Esophagus squamous epithelium (tissue), 5 donors: ENCODE results near the gene VWA8. TPM values are rescaled to one million over a fixed set of nuclear protein-coding genes. Genes with fewer than 3 reads are reported as not detected.

ENCODE experiments used
- DNase-seq: peaks from one replicate; lab custom pipeline; 2025; lab: John Stamatoyannopoulos, UW
- H3K27ac ChIP-seq, 4 donors: fragments of 200-600 bp; sonication (generic); one replicate each; pipeline ENCODE4 v1.5.1; 2016 to 2019; ENCODE audit warnings: mild to moderate bottlenecking in 1 of 4
- H3K27me3 ChIP-seq, 4 donors: fragments of 200-600 bp; sonication (generic); 1 replicate in 3 of 4; 2 replicates in 1 of 4; pipeline versions ENCODE4 v1.5.1 to v1.6.0; 2017 to 2021; ENCODE audit warnings: antibody characterized with exemption in 1 of 4
- H3K36me3 ChIP-seq, 3 donors: fragments of 200-600 bp; sonication (generic); one replicate each; pipeline ENCODE4 v1.5.1; 2016 to 2019
- H3K4me1 ChIP-seq, 3 donors: fragments of 200-600 bp; sonication (generic); one replicate each; pipeline ENCODE4 v1.5.1; 2017 to 2019
- H3K4me3 ChIP-seq, 4 donors: fragments of 200-600 bp; sonication (generic); 1 replicate in 3 of 4; 2 replicates in 1 of 4; pipeline ENCODE4 v1.5.1; 2016 to 2019; ENCODE audit warnings: mild to moderate bottlenecking in 2 of 4, moderate library complexity in 1 of 4
- H3K9me3 ChIP-seq, 3 donors: fragments of 200-600 bp; sonication (generic); one replicate each; pipeline ENCODE4 v1.5.1; 2016 to 2019
- CTCF ChIP-seq, 6 experiments: fragments of 450-650 bp in 4 of 6; fragments of 200-600 bp in 2 of 6; sonication (generic) in 2 of 6; IDR thresholded peaks; one replicate each; pipeline ENCODE4 v1.5.1; 2016 to 2019; ENCODE audit warnings: antibody characterized with exemption in 6 of 6, mild to moderate bottlenecking in 4 of 6, moderate library complexity in 4 of 6
- POLR2A ChIP-seq, 4 donors: fragments of 450-650 bp; IDR thresholded peaks; one replicate each; pipeline ENCODE4 v1.6.1; 2017; ENCODE audit warnings: antibody characterized with exemption in 4 of 4, mild to moderate bottlenecking in 4 of 4, moderate library complexity in 3 of 4
- WGBS, 2 donors: methylation state at CpG; one replicate each; pipeline ENCODE4 v1.1.5; 2018; 5-methylcytosine and 5-hydroxymethylcytosine counted together
- intact Hi-C: fragments of 100-400 bp; cut with DNase I; formaldehyde crosslinking; loops from one replicate; pipeline ENCODE4 v1.15.0; 2022
- total RNA-seq, 4 donors: library from RNA; depleted of rRNA; stranded (reverse); fragments of >200 nt; gene quantifications; one replicate each; pipeline ENCODE4 v1.1.0, GENCODE V29; 2016
- donor health status: DM: yes; HTN: yes; CAD: no.

Gene VWA8
- 10 to 100 TPM; 10.5 to 23.7 (median 17.3) TPM for total RNA-seq

GRCh38 chr13:41960637-41961465 is at the start of gene VWA8:
VWA8 (minus strand) TSS chr13:41961109; CDS start chr13:41961015, 94 bp downstream.
- 0 to 2% methylated on average over 9 to 18 of the region's 83 CpGs for WGBS, 2 donors
- intact Hi-C loops, result loop anchor here (10.0 kb wide), 1 partner anchor 84 kb away; the partner anchor contains the start of gene DGKH
- H3K4me1 ChIP-seq, result peaks cover 0 to 52% (median 9%) of the 10 kb centered on the region in 3 donors
- DNase-seq, result no peak
- no peaks in the 10 kb centered on the region for H3K9me3 ChIP-seq
- H3K4me3 ChIP-seq, result peak within 1 kb of the TSS; percentile 73 to 91 (median 82)
- TF ChIP-seq CTCF (IDR thresholded peaks at IDR 0.05) (no peak), POLR2A (IDR thresholded peaks at IDR 0.05) (peak in 1 of 4 donors; percentile 20)
- H3K36me3 ChIP-seq, result no peaks in the 10 kb centered on the region
- H3K27ac ChIP-seq, result peak within 1 kb of the TSS; percentile 86 to 91 (median 90)
- no peaks in the 10 kb centered on the region for H3K27me3 ChIP-seq

- Histone ChIP-seq H3K4me3 (no peak overlapping the region), H3K36me3 (no peaks in the 10 kb centered on the region), H3K27ac (no peak overlapping the region), H3K9me3 (no peaks in the 10 kb centered on the region), H3K4me1 (peaks cover 0 to 12% (median 4%) of the 10 kb centered on the region in 3 donors), H3K27me3 (peaks cover 0 to 5% (median 0%) of the 10 kb centered on the region in 4 donors)
- 88 to 90% methylated on average over 4 of the region's 4 CpGs for WGBS, 2 donors
- DNase-seq, result no peak
- TF ChIP-seq POLR2A (IDR thresholded peaks at IDR 0.05), result no peak
- no peak for TF ChIP-seq CTCF (IDR thresholded peaks at IDR 0.05)
- intact Hi-C loops, result no loop called here
Measured at GRCh38 chr13:42009057-42009456, 48.1 kb upstream of the VWA8 start.

- no peak for DNase-seq
- H3K9me3 ChIP-seq, result no peaks in the 10 kb centered on the region
- peaks cover 0 to 5% (median 0%) of the 10 kb centered on the region in 4 donors for H3K27me3 ChIP-seq
- 64 to 76% methylated on average over 1 of the region's 1 CpG for WGBS, 2 donors
- H3K27ac ChIP-seq, result no peak overlapping the region
- intact Hi-C loops, result no loop called here
- H3K4me1 ChIP-seq, result peaks cover 0 to 12% (median 4%) of the 10 kb centered on the region in 3 donors
- no peak overlapping the region for H3K4me3 ChIP-seq
- TF ChIP-seq POLR2A (IDR thresholded peaks at IDR 0.05) (no peak), CTCF (IDR thresholded peaks at IDR 0.05) (no peak)
- no peaks in the 10 kb centered on the region for H3K36me3 ChIP-seq
Measured at GRCh38 chr13:42007844-42008243, 46.9 kb upstream of the VWA8 start.

GRCh38 chr13:42002066-42002465 is 41.2 kb upstream of the VWA8 start:
- intact Hi-C loops, result no loop called here
- DNase-seq, result no peak
- peaks cover 0 to 3% (median 0%) of the 10 kb centered on the region in 3 donors for H3K4me1 ChIP-seq
- peaks cover 0 to 5% (median 0%) of the 10 kb centered on the region in 4 donors for H3K27me3 ChIP-seq
- H3K36me3 ChIP-seq, result no peaks in the 10 kb centered on the region
- no peak overlapping the region for H3K27ac ChIP-seq
- H3K4me3 ChIP-seq, result no peak overlapping the region
- WGBS, 2 donors, result 78 to 82% methylated on average over 2 of the region's 2 CpGs
- H3K9me3 ChIP-seq, result no peaks in the 10 kb centered on the region
- no peak for TF ChIP-seq POLR2A (IDR thresholded peaks at IDR 0.05)
- no peak for TF ChIP-seq CTCF (IDR thresholded peaks at IDR 0.05)

GRCh38 chr13:42001580-42001979 is 40.7 kb upstream of the VWA8 start:
- H3K36me3 ChIP-seq, result no peaks in the 10 kb centered on the region
- 53 to 58% methylated on average over 2 to 6 of the region's 6 CpGs for WGBS, 2 donors
- peaks cover 0 to 5% (median 0%) of the 10 kb centered on the region in 4 donors for H3K27me3 ChIP-seq
- no peaks in the 10 kb centered on the region for H3K9me3 ChIP-seq
- TF ChIP-seq CTCF (IDR thresholded peaks at IDR 0.05), result no peak
- no peak for TF ChIP-seq POLR2A (IDR thresholded peaks at IDR 0.05)
- no peak overlapping the region for H3K27ac ChIP-seq
- no peak for DNase-seq
- intact Hi-C loops, result no loop called here
- no peak overlapping the region for H3K4me3 ChIP-seq
- peaks cover 0 to 3% (median 0%) of the 10 kb centered on the region in 3 donors for H3K4me1 ChIP-seq
